Stimulated activated naive CD8-positive, alpha-beta T cell treated with anti-CD3 and anti-CD28 coated beads, Interleukin-15, Interleukin-2, amounts not matched to agents 100 ng/mL and 50 ng/mL, for 24 hours (primary cell): ENCODE data around the gene RUFY1.
"Not testable (repeated sequence)": the region's sequence is repeated elsewhere in the genome, so short reads cannot be mapped to it uniquely, and the experiment has no call there.

Source experiments
- H3K27ac Mint-ChIP-seq: one replicate; pipeline ENCODE4 v1.8.0; 2021; ENCODE audit warnings: mild to moderate bottlenecking, mixed read lengths
- H3K27me3 Mint-ChIP-seq: one replicate; pipeline ENCODE4 v1.8.0; 2021; ENCODE audit warnings: mixed read lengths
- H3K36me3 Mint-ChIP-seq: one replicate; pipeline ENCODE4 v1.8.0; 2021; ENCODE audit warnings: low read depth, mixed read lengths
- H3K4me1 Mint-ChIP-seq: one replicate; pipeline ENCODE4 v1.8.0; 2021; ENCODE audit warnings: low read depth, mixed read lengths
- H3K4me3 Mint-ChIP-seq: one replicate; pipeline ENCODE4 v1.8.0; 2021; ENCODE audit warnings: mild to moderate bottlenecking, mixed read lengths
- H3K9me3 Mint-ChIP-seq: one replicate; pipeline ENCODE4 v1.8.0; 2021; ENCODE audit warnings: mixed read lengths

The RUFY1 gene

DNA sequence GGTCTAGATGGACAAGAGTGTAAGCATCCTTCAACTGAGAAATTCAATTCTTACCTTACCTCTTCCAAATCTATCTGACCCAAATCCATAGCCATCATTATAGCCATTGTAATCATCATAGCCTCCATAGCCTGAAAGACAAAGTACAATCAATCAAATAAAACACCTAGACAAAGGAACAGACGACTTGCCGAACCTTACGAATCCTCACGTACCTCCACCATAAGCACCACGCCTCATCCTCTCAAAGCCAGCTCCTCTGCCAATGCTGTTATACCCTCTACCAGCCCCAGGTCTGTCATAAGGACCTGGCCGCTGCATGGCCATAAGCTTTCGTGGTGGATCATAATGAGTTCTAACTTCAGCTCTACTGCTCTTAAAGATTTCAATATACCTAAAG is 67.6 kb downstream of the RUFY1 start:
- Mint-ChIP-seq H3K4me3 (peak overlapping the region; percentile 98), H3K9me3 (no peaks in the 10 kb centered on the region), H3K36me3 (peaks cover 98% of the 10 kb centered on the region), H3K27me3 (no peaks in the 10 kb centered on the region), H3K4me1 (peaks cover 72% of the 10 kb centered on the region), H3K27ac (peak overlapping the region; percentile 90)

DNA sequence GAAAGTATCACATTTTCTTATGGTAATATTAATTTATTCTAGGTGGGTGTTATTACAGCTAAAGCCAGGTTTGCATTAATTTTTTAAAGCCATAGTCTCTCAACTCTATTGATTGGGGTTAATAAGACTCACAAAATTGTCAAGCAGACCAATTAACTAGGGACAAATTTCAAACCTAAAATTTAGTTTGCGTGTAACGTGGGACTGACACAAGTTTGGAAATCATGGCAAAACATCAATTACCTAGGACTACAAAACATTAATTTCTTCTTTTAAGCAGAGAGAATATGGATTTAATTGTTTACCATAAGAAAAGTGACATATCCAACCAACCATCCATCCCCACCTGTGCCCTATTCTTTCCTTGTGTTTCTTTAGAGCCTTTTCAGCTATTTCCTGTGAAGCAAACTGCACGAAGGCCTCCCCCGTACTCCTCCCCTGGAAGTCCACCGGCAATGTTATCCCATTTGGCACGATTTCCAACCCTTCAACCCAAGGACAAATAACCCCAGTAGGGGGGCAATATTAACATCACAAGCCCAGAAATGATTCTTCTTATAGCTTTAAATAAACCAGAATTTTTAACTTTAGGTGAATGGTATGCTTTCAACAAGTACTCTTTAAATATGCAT is 68.7 kb downstream of the RUFY1 start:
- Mint-ChIP-seq H3K4me1 (peaks cover 75% of the 10 kb centered on the region), H3K36me3 (peaks cover 95% of the 10 kb centered on the region), H3K27ac (peak overlapping the region; percentile 90)

DNA sequence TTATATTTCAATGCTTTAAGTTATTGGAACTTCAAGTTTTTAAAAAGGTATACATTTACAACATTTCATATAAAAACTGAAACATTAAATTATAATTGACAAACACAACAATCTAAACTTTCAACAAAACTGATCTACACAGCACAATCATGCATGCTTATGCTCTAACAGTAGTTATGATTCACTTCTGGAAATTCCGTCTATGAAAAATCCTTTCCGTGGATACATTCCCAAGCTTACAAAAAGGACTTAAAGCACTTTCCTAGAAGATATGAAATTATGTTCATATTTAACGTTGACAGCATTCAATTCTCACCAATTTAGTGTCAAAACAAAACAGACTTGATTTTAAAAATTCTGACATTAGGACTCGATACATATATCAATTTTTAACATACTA is 69.4 kb downstream of the RUFY1 start:
- H3K9me3 Mint-ChIP-seq = no peaks in the 10 kb centered on the region
- H3K36me3 Mint-ChIP-seq = peaks cover 88% of the 10 kb centered on the region
- no peak overlapping the region for H3K27ac Mint-ChIP-seq
- H3K4me1 Mint-ChIP-seq = peaks cover 80% of the 10 kb centered on the region
- peak overlapping the region; percentile 98 for H3K4me3 Mint-ChIP-seq
- H3K27me3 Mint-ChIP-seq = no peaks in the 10 kb centered on the region

More for the DNA sequence above, 68.7 kb downstream of the RUFY1 start:
- no peaks in the 10 kb centered on the region for H3K27me3 Mint-ChIP-seq
- H3K4me3 Mint-ChIP-seq = peak overlapping the region; percentile 98
- no peaks in the 10 kb centered on the region for H3K9me3 Mint-ChIP-seq

DNA sequence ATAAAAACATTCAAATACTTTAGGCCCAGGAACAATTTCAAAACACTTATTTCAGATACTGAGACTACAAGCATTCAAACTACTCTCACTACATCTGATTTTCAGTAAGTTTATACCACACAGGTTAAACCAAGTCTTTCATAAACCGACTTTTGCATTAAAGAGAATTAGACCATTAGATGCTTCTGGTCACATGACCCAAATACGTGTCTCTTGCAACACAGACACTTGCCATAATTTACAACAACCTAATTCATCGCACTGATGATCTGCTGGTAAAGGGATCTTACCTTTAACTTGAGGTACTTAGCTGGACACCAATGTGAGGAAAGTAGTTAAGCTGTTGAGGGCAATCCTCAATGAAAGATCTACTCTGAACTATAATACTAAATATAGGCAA is 69.9 kb downstream of the RUFY1 start:
- Mint-ChIP-seq H3K4me1 (peaks cover 82% of the 10 kb centered on the region), H3K36me3 (peaks cover 82% of the 10 kb centered on the region), H3K9me3 (no peaks in the 10 kb centered on the region), H3K27me3 (no peaks in the 10 kb centered on the region), H3K4me3 (peak overlapping the region; percentile 98), H3K27ac (peak overlapping the region; percentile 86)

DNA sequence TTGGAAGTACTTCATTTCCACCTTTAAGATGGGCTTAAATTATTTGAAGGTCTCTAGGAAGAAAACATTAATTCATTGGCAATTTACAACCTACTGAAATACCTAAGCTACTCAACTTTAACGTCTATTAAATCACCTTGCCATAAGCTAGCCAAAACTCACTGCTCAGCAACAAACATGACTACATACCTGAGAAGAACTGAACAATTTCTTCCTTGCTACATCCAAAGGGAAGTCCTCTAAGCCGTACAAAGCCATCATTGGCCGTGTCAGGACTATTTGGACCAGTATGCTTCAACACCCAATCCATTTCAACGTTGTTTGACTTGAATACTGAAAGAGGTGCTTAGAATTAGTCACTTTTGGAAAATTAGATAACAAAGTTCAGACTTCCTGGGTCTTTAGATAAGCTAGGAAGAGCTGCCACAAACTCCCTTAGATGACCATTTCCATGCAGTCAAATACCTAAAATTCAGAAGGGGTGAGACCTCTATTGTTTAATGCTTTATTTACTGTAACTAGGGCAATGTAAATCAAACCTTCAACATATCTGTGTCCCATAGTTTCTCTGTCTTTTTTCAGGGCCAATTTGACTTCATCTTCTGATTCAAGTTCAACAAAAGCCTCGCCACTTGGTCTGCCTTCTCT is 70.5 kb downstream of the RUFY1 start:
- peaks cover 79% of the 10 kb centered on the region for H3K4me1 Mint-ChIP-seq
- H3K27me3 Mint-ChIP-seq = no peaks in the 10 kb centered on the region
- peak overlapping the region; percentile 98 for H3K4me3 Mint-ChIP-seq
- H3K9me3 Mint-ChIP-seq = no peaks in the 10 kb centered on the region
- peaks cover 77% of the 10 kb centered on the region for H3K36me3 Mint-ChIP-seq
- peak overlapping the region; percentile 86 for H3K27ac Mint-ChIP-seq

DNA sequence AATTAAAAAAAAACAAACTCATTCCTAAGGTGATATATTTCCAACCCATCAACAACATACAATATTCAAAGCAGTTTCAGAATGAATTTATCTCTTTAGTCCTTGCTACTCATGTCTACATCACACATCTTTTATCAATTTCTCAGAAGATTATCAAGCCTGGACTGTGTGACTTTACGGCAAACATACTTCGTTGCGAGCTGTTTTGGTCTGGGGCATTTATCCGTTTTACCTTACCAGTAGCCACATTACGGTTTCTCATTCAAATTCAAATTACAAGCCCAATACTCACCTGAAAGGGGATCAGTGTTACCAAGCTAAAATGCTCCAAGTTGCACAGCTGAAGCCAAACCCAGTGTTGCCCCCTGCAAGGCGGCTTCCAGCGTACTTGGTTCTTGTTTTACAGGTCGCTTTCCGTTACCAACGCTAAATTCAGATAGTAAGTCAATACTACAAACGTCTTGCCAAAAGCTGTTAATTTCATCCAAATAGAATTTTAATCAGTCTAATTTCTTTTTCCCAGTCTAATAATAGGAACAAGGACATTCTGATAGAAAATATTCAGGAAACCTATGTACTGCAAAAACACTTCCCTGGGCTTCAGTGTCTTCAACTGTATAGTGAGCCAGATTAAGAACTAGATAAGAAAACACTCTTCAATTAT is 71.3 kb downstream of the RUFY1 start:
- peaks cover 69% of the 10 kb centered on the region for H3K36me3 Mint-ChIP-seq
- H3K4me3 Mint-ChIP-seq = peak overlapping the region; percentile 98
- peak overlapping the region; percentile 86 for H3K27ac Mint-ChIP-seq
- no peaks in the 10 kb centered on the region for H3K9me3 Mint-ChIP-seq
- no peaks in the 10 kb centered on the region for H3K27me3 Mint-ChIP-seq
- peaks cover 70% of the 10 kb centered on the region for H3K4me1 Mint-ChIP-seq

DNA sequence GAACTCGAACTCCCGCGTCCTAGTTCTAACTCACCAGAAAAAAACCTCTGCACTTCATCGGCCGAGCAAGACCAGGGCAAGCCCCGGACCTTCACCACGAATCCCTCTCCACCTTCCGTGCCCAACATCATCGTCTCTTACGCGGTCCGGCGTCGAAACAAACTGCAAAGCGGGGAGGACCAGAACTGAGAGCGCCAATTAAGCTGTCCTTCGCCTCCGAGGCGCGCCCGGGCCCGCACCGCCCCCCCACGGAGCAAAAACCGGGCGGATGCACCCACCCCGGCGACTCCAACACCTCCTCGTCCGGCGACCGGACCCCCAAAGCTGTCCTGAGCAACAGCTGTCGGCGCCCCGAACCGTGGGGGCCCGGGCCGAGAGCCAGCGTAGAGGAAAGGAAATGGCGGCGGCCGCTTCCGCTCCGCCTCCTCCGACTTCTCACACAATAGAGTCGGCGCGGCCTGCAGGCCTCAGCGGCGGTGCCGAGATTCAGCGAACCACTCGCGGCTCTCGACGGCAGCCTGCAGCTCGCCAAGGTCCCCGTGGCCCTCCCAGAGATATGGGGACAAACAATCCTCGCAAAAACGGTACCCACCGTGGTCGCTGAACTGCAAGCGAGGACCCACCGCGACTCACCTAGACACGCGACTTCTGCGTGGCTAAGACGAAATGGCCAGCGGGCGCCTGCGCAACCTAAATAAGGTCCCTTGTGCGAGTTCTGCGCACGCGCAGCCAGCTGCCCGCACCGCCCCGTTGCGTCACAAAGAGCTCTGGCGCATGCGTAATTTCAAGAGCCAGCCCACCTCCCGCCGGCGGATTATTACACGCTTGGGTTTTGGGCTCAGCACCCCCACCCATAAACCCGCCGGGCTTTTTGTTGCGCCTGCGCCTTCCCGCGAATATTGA is 72.9 kb downstream of the RUFY1 start, which contains the start of gene HNRNPH1:
HNRNPH1 (minus strand) TSS at position 669 of the 903 bp plus-strand sequence; CDS start at position 131, 538 bp downstream.
- Mint-ChIP-seq H3K4me1 (peaks cover 55% of the 10 kb centered on the region), H3K9me3 (no peaks in the 10 kb centered on the region), H3K4me3 (peak within 1 kb of the TSS; percentile 98), H3K36me3 (peaks cover 53% of the 10 kb centered on the region), H3K27ac (peak within 1 kb of the TSS; percentile 99), H3K27me3 (no peaks in the 10 kb centered on the region)

DNA sequence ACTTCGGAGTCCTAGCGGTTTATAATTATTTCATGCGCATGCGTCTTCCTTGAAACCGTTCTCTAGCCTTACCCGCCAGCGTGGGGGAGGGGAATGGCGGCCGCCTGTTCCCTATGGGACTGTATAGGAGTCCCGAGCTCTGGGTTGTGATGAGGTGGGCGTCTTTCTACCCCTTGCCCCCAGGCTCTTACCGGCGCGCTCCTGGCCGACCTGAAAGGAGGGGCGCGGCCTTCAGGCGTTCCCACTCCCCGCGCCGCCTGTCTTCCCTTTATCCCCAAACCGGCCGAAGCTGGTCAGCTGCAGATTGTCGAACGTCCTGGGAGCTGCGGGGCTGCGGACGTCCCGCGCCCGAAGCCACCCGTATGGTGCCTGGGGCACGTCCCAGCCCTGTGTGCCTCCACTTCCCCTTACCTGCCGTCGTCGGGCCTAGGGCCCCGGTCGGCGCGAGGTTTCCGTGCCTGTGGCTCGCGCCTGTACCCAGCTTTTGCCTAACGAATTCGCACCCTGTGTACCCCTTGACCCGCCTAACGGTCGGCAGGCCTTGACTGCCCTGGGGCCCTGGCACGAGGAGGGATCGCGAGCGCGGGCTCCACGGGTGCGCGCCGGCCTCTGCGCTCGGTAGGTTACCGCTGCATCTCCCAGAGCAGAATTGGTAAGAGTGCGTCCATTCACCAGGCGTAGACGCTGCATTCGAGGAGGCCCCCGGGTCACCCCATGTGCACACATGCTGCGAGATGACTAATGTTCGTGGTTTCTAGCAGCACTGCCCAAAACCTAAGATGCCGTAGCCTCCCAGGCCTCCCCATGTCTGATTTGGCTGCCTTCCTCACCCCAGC is 73.8 kb downstream of the RUFY1 start:
- Mint-ChIP-seq H3K27ac (peak overlapping the region; percentile 99), H3K27me3 (no peaks in the 10 kb centered on the region), H3K36me3 (peaks cover 46% of the 10 kb centered on the region), H3K4me1 (peaks cover 48% of the 10 kb centered on the region), H3K9me3 (no peaks in the 10 kb centered on the region), H3K4me3 (peak overlapping the region; percentile 98)

DNA sequence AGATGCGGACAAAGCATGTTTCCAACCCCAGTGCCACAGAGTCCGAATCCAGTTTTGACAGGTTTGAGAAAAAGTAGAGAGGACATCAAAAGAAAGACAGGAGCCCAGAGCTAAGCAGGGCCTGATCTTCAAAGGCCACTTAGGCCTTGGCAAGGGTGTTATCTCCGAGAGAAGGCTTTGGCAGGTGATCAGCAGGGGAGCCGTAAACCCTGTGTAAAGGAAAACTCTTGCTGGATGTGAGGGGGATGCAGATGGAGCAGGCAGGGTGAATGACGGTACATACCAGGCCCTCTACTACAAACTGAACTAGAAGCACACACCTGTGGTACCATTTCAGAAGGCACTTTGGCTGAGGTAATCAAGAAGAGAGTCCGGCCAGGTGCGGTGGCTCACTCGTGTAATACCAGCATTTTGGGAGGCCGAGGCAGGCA is 74.5 kb downstream of the RUFY1 start:
- Mint-ChIP-seq H3K36me3 (peaks cover 39% of the 10 kb centered on the region), H3K27me3 (no peaks in the 10 kb centered on the region), H3K9me3 (no peaks in the 10 kb centered on the region), H3K4me1 (peaks cover 43% of the 10 kb centered on the region), H3K4me3 (peak overlapping the region; percentile 98), H3K27ac (peak overlapping the region; percentile 99)

DNA sequence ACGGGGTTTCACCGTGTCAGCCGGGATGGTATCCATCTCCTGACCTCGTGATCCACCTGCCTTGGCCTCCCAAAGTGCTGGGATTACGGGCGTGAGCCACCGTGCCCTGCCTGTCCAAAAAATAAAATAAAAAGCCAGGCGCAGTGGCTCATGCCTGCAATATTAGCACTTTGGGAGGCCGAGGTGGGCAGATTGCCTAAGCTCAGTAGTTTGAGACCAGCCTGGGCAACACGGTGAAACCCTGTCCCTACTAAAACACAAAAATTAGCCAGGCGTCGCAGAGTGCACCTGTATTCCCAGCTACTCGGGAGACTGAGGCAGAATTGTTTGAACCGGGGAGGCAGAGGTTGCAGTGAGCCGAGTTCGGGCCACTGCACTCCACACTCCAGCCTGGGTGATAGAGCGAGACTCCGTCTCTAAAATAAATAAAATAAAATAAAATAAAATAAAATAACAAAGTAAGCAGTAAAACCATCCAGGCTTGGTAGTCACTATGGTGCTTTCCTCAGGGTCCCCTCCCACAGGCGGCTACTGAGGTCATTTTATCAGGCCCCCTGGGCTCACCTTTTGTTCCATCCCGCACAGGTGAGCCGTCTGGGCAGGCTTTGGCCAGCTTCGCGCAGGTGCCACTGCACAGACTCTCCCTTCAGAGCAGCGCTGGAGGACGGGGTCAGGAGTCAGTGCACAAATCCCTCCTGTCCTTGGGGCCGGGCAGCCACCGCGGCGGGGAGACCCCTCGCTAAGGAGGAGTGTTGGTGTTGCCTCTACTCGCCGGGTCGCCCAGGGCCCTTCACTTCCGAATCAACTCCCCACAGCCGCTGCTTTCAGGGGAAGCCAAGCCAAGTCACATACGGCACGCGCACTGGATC is 83.4 kb downstream of the RUFY1 start:
- not testable (repeated sequence) for H3K27ac Mint-ChIP-seq, H3K27me3 Mint-ChIP-seq, H3K36me3 Mint-ChIP-seq, H3K4me1 Mint-ChIP-seq, H3K9me3 Mint-ChIP-seq
- peak overlapping the region; percentile 58 for H3K4me3 Mint-ChIP-seq

DNA sequence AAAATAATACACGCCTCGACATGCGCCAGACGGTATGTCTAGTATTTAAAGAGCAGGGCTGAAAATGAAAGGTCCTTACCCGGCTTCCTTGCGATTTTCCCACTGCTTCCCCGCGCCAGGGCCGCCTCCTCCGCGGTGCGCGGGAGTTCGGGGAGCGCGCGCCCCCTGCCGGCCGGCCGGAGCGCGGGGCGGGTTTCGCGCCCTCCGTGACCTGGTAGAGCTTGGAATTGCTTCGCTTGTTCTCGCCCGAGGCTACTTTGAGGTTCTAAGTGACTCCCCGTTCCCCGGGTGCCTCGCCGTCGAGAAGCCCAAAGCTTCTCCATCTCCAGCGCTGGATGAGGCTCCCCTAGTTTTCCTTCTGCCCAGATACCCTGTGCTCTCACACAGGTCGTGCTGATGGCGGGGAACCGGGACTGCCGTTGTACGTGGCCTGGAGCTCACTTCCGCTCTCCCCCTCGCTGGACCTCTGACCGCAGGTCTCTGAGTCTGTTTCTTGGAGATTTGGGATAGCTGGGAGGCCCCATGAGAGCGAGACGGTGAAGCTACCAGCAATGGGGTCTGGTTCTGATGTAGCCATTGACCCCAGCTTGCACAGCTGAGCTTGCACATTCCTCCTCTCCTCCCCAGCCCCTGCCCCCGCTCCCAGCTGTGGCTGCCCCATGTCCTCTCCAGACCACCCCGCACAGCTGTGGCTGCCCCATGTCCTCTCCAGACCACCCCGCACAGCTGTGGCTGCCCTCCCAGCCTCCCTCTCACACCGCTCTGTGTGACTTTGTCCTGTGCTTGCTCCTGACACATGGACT is 84.2 kb downstream of the RUFY1 start:
- not testable (repeated sequence) for H3K9me3 Mint-ChIP-seq, H3K27ac Mint-ChIP-seq, H3K4me3 Mint-ChIP-seq, H3K27me3 Mint-ChIP-seq, H3K36me3 Mint-ChIP-seq, H3K4me1 Mint-ChIP-seq

DNA sequence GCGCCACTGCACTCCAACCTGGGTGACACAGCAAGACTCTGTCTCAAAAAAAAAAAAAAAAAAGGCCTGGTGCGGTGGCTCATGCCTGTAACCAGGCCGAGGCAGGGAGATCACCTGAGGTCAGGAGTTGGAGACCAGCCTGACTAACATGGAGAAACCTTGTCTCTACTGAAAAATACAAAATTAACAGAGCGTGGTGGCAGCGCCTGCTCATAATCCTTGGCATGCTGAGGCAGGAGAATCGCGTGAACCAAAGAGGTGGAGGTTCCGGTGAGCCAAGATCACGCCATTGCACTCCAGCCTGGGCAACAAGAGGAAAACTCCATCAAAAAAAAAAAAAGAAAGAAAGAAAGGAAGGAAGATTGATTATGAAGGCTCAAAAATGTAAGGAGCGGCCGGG is 88.9 kb downstream of the RUFY1 start:
- H3K4me3 Mint-ChIP-seq, H3K27me3 Mint-ChIP-seq, H3K36me3 Mint-ChIP-seq, H3K27ac Mint-ChIP-seq, H3K4me1 Mint-ChIP-seq, H3K9me3 Mint-ChIP-seq: not testable (repeated sequence)

DNA sequence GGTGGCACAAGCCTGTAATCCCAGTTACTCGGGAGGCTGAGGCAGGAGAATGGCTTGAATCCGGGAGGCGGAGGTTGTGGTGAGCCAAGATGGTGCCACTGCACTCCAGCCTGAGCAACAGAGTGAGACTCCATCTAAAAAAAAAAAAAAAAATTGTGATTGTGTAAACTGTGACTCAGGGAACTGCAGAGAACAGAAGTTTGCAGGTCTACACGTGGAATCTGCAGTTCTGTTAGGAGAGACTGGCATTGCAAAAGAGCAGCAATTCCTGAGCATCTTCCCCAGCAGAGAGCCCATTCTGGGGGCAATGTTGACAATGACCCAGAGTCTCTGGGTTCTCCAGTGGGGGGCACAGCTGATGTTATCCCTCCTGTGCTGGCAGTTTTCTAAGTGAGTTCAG is 91.4 kb downstream of the RUFY1 start:
- H3K4me3 Mint-ChIP-seq, H3K36me3 Mint-ChIP-seq, H3K27ac Mint-ChIP-seq, H3K4me1 Mint-ChIP-seq, H3K27me3 Mint-ChIP-seq, H3K9me3 Mint-ChIP-seq: not testable (repeated sequence)
